GM21576 (cell line): ENCODE results near the gene DIPK1C.
A peak's percentile ranks its signal among the peaks of the same experiment; 100 is the strongest.

Source experiments
- ATAC-seq: cut with Tn5 transposase; IDR thresholded peaks from one replicate; pipeline ENCODE4 v1.9.1; 2021; ENCODE audit warnings: mild to moderate bottlenecking, moderate library complexity; ENCODE audit not compliant: unreplicated experiment

DIPK1C gene

GRCh38 chr18:74422541-74422940 is 34.6 kb downstream of the DIPK1C start:
- no peak for ATAC-seq

- no peak for ATAC-seq
Observed at GRCh38 chr18:74420926-74421325, 36.2 kb downstream of the DIPK1C start.

- ATAC-seq, result no peak
Observed at GRCh38 chr18:74420481-74420880, 36.6 kb downstream of the DIPK1C start.

- no peak for ATAC-seq
Observed at GRCh38 chr18:74419761-74420160, 37.3 kb downstream of the DIPK1C start.

- no peak for ATAC-seq
Observed at GRCh38 chr18:74418023-74418422, 39.1 kb downstream of the DIPK1C start.

GRCh38 chr18:74416124-74416523 is 41.0 kb downstream of the DIPK1C start:
- ATAC-seq, result no peak

- no peak for ATAC-seq
Observed at GRCh38 chr18:74414953-74415515, 42.1 kb downstream of the DIPK1C start.

- no peak for ATAC-seq
Observed at GRCh38 chr18:74413836-74414235, 43.3 kb downstream of the DIPK1C start.

GRCh38 chr18:74412116-74412880 is 44.8 kb downstream of the DIPK1C start:
- ATAC-seq, result no peak

- ATAC-seq, result no peak
Observed at GRCh38 chr18:74411475-74411874, 45.6 kb downstream of the DIPK1C start.

GRCh38 chr18:74410441-74410992 is 46.6 kb downstream of the DIPK1C start:
- no peak for ATAC-seq

- peak; percentile 79 for ATAC-seq
Observed at GRCh38 chr18:74407888-74408287, 49.2 kb downstream of the DIPK1C start.

GRCh38 chr18:74402806-74403433 is 54.2 kb downstream of the DIPK1C start:
- no peak for ATAC-seq

- no peak for ATAC-seq
Observed at GRCh38 chr18:74400813-74401212, 56.3 kb downstream of the DIPK1C start.

GRCh38 chr18:74399091-74399887 is 57.8 kb downstream of the DIPK1C start:
- no peak for ATAC-seq

- no peak for ATAC-seq
Observed at GRCh38 chr18:74397572-74397971, 59.5 kb downstream of the DIPK1C start.

- no peak for ATAC-seq
Observed at GRCh38 chr18:74396171-74397169, 60.6 kb downstream of the DIPK1C start.

- no peak for ATAC-seq
Observed at GRCh38 chr18:74395648-74396154, 61.4 kb downstream of the DIPK1C start.

- no peak for ATAC-seq
Observed at GRCh38 chr18:74395006-74395405, 62.1 kb downstream of the DIPK1C start.

GRCh38 chr18:74392323-74392722 is 64.8 kb downstream of the DIPK1C start:
- ATAC-seq, result no peak
